Effector memory CD8-positive, alpha-beta T cell (primary cell): ENCODE measurements around the gene INTS6L.

ENCODE experiments used
- ATAC-seq: fragments of 150-1000 bp; cut with Tn5 transposase; replicated peaks from 2 replicates; pipeline ENCODE4 v1.10.0; 2021; ENCODE audit warnings: mild to moderate bottlenecking, moderate library complexity
- DNase-seq, 3 experiments: peaks; one replicate each; pipeline ENCODE4 v3.0.0; 2021
- H3K27ac Mint-ChIP-seq, 2 donors: one replicate each; pipeline ENCODE4 v1.8.0; 2022; ENCODE audit warnings: mild to moderate bottlenecking in 2 of 2, mixed read lengths in 2 of 2, moderate library complexity in 2 of 2
- H3K27me3 Mint-ChIP-seq, 2 donors: one replicate each; pipeline ENCODE4 v1.8.0; 2022; ENCODE audit warnings: mixed read lengths in 2 of 2
- H3K36me3 Mint-ChIP-seq: one replicate; pipeline ENCODE4 v1.8.0; 2022; ENCODE audit warnings: mild to moderate bottlenecking, moderate library complexity, mixed read lengths; ENCODE audit not compliant: insufficient read depth
- H3K4me1 Mint-ChIP-seq, 2 donors: one replicate each; pipeline ENCODE4 v1.8.0; 2022; ENCODE audit warnings: low read depth in 2 of 2, mixed read lengths in 2 of 2
- H3K4me3 Mint-ChIP-seq, 2 donors: one replicate each; pipeline ENCODE4 v1.8.0; 2022; ENCODE audit warnings: mild to moderate bottlenecking in 2 of 2, mixed read lengths in 2 of 2, moderate library complexity in 2 of 2
- H3K9me3 Mint-ChIP-seq, 2 donors: one replicate each; pipeline ENCODE4 v1.8.0; 2022; ENCODE audit warnings: mixed read lengths in 2 of 2
- total RNA-seq, 9 experiments: gene quantifications; one replicate each; lab custom pipeline; 2026; lab: John Stamatoyannopoulos, UW

The INTS6L gene, protein sequence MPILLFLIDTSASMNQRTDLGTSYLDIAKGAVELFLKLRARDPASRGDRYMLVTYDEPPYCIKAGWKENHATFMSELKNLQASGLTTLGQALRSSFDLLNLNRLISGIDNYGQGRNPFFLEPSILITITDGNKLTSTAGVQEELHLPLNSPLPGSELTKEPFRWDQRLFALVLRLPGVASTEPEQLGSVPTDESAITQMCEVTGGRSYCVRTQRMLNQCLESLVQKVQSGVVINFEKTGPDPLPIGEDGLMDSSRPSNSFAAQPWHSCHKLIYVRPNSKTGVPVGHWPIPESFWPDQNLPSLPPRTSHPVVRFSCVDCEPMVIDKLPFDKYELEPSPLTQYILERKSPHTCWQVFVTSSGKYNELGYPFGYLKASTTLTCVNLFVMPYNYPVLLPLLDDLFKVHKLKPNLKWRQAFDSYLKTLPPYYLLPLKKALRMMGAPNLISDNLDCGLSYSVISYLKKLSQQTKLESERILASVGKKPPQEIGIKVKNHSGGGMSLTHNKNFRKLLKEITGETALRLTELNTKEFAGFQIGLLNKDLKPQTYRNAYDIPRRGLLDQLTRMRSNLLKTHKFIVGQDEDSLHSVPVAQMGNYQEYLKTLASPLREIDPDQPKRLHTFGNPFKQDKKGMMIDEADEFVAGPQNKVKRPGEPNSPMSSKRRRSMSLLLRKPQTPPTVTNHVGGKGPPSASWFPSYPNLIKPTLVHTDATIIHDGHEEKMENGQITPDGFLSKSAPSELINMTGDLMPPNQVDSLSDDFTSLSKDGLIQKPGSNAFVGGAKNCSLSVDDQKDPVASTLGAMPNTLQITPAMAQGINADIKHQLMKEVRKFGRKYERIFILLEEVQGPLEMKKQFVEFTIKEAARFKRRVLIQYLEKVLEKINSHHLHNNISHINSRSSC
- 48.6 to 109 (median 91.4) reads per million in 9 experiments for total RNA-seq

DNA sequence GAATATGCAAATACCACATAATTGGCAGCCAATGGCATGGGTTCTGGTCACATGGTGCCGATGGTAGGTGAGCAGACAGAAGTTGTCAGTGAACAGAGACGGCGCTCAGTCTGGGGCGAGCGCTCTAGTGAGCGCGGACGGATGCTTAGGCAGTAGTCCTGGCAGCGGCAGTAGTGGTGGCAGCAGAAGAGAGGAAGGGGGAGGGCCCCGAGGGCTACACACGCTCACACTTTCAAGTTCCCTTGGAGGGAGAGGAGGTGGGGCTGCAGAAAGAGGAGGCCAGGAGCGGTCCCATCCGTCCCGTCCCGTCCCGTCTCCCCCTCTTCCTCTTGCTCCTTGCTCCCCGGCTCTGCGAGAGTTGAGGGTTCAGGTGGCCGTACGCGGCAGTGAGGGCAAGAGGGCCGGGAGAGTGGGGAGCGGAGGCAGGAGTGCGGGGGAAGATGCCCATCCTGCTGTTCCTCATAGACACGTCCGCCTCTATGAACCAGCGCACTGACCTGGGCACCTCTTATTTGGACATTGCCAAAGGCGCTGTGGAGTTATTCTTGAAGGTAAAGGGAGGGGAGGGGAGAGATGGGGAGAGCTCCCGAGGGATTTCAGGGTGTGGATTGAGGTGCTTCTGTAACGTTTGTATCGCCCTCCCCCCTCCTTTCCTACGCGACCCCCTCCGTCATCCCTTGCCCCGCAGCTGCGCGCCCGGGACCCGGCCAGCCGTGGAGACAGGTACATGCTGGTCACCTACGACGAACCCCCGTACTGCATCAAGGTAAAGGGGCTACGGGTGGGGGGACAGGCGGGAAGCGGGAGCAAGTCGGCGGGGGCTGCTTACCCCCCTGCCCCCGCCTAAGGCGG is at the start of gene INTS6L:
TSS of gene INTS6L (plus strand) at position 108 of the 852 bp plus-strand sequence. CDS start at position 441, 333 bp downstream.
- peaks cover 20% of the 10 kb centered on the region for H3K36me3 Mint-ChIP-seq
- H3K27me3 Mint-ChIP-seq, result no peaks in the 10 kb centered on the region
- peak within 1 kb of the TSS; percentile 87 to 99 for H3K27ac Mint-ChIP-seq
- peak within 1 kb of the TSS; percentile 93 to 98 for H3K4me3 Mint-ChIP-seq
- H3K4me1 Mint-ChIP-seq, result peaks cover 14 to 31% of the 10 kb centered on the region in 2 donors
- H3K9me3 Mint-ChIP-seq, result no peaks in the 10 kb centered on the region
- peak; percentile 75 for ATAC-seq
- DNase-seq, result peak; percentile 78 to 80 (median 80)

DNA sequence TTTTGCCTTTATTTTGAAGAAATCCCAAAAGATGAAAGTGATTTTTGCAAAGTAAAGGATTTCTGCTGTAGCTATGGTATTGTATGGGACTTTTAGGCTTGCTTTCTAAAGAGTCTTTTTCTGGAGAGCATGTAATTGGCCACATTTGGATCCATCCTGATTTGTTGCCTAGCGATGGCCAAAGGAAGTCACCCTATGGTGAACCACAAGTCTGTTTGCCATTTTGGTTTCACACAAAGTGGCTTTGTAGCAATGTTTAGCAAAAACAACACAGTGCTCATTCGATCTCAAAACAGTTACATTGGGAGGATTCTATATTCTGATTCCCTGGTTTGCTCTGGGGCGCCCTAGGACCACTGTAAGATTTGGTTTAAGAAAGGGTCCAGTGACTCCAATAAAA is 44.1 kb upstream of the INTS6L start:
- DNase-seq (no peak), ATAC-seq (no peak)
- H3K4me1 Mint-ChIP-seq, result peaks cover 0 to 4% of the 10 kb centered on the region in 2 donors
- H3K4me3 Mint-ChIP-seq, result no peak overlapping the region
- H3K27ac Mint-ChIP-seq, result no peak overlapping the region
- H3K36me3 Mint-ChIP-seq, result no peaks in the 10 kb centered on the region
- H3K9me3 Mint-ChIP-seq, result no peaks in the 10 kb centered on the region
- H3K27me3 Mint-ChIP-seq, result peaks cover 0 to 1% of the 10 kb centered on the region in 2 donors

DNA sequence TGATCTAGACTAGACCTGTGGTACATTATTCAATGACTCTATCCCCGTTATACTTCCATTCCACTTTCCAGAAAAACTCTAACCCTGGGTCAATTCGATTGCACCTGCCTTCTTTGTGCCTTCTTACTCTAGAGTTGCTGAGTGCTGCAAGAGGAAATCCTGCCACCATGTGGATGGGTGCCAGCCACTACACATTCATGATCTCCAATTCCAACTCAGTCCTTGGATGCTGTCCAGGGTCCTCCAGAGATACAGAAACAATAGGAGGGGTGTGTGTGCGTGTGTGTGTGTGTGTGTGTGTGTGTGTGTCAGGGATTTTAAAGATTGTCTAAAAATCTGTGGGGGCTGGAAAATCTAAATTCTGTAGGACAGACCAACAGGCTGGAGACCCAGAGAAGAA is 42.9 kb upstream of the INTS6L start:
- Mint-ChIP-seq H3K4me1 (peaks cover 0 to 4% of the 10 kb centered on the region in 2 donors), H3K27ac (no peak overlapping the region), H3K27me3 (no peaks in the 10 kb centered on the region), H3K9me3 (no peaks in the 10 kb centered on the region), H3K36me3 (no peaks in the 10 kb centered on the region), H3K4me3 (no peak overlapping the region)
- DNase-seq (peak; percentile 8 to 12 (median 11)), ATAC-seq (peak; percentile 70)

DNA sequence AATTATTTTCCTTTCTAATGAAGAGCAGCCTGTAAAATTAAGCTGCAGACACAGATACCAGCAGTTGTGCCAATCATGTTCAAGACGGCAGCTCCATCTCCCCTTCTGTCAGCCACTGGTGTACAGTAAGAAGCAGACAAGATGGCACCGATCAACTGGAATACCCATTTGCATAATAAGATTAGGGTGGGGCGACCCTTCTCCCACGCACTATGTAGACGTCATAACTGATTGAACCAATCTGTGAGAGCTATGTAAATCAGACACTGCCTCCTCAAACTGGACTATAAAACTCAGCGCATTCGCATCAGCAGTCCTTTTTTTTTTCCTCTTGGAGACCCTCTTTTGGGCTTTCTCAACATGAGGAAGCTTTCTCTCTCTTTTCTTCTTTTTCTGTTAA is 40.4 kb upstream of the INTS6L start:
- ATAC-seq (no peak), DNase-seq (no peak)
- H3K4me3 Mint-ChIP-seq, result no peak overlapping the region
- no peaks in the 10 kb centered on the region for H3K36me3 Mint-ChIP-seq
- H3K4me1 Mint-ChIP-seq, result peaks cover 0 to 4% of the 10 kb centered on the region in 2 donors
- H3K27me3 Mint-ChIP-seq, result peaks cover 0 to 8% of the 10 kb centered on the region in 2 donors
- no peaks in the 10 kb centered on the region for H3K9me3 Mint-ChIP-seq
- H3K27ac Mint-ChIP-seq, result no peak overlapping the region

DNA sequence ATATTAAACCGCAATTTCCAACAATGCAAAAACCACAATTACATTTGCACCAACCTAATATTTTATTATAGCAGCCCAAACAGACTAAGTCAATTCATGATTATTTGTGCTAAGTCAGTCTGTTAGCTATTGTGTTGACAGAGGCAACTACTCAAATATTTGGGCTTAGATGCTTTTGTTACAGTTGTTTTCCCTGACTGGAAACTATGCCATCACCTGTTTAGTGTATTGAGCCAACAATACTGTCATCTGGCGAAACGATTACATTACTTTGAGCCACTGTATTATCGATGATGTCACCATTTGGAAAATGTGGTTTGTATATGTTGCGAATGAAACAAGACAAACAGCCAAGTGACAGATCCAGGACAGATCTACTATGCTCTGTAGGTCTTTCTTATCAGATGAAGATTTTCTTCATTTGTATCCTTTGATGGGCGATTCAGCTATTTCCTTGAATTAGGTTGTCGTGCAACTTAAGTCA is 38.7 kb upstream of the INTS6L start:
- Mint-ChIP-seq H3K36me3 (no peaks in the 10 kb centered on the region), H3K4me3 (no peak overlapping the region), H3K27me3 (peaks cover 0 to 8% of the 10 kb centered on the region in 2 donors), H3K9me3 (no peaks in the 10 kb centered on the region), H3K27ac (no peak overlapping the region), H3K4me1 (peaks cover 0 to 4% of the 10 kb centered on the region in 2 donors)
- ATAC-seq (no peak), DNase-seq (no peak)

DNA sequence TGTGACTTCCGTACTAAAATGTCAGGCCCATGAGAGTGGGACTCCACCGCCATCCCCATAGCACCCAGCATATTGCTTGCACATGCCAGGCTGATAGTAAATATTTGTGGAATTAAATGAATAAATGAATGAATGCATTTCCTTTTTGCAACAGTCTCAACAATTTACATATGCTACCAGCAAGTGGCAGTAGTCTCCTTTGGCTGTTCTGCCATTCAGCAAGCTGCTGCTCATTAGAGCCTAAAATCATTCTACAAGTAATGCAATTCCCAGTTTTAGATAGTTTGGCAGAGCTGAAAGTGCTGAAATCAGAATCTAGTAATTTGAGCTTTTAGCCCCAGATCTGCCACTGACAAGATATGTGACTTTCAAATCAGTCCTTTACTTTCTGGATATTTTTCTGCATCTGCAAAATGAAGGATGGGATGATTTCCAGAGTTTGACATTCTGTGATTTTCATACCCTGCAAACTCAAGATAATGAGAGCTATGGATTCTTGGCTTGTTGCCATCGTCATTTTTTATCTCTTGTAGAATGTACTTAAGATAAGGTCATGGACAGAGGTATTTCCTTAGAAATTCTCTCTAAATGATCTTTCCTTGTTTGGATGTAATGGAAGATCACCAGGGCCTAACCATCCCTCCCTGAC is 35.7 kb upstream of the INTS6L start:
- DNase-seq (peak in 2 of 3 experiments; percentile 4 to 14), ATAC-seq (no peak)
- no peaks in the 10 kb centered on the region for H3K4me1 Mint-ChIP-seq
- H3K36me3 Mint-ChIP-seq, result no peaks in the 10 kb centered on the region
- peaks cover 0 to 8% of the 10 kb centered on the region in 2 donors for H3K27me3 Mint-ChIP-seq
- H3K4me3 Mint-ChIP-seq, result no peak overlapping the region
- H3K27ac Mint-ChIP-seq, result no peak overlapping the region
- H3K9me3 Mint-ChIP-seq, result no peaks in the 10 kb centered on the region

DNA sequence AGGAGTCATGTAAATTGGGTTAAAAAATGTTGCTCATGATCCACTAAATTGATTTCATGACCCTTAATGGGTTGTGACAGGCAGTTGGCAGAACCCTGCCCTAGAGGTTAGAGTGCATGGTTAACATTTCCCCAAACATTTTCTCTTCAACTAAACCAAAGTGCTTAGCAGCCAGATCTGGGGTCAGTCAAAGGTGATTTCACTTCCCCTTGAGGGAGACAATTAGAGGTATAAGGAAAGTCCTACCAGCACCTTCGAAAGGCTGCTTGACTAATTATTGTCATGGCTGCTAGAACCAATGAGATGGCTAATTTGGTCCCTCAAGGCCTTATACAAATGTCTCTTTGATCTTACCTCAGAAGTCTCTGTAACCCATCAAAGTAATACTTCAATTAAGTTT is 30.9 kb upstream of the INTS6L start:
- ATAC-seq, result no peak
- H3K9me3 Mint-ChIP-seq, result no peaks in the 10 kb centered on the region
- no peak for DNase-seq
- H3K4me3 Mint-ChIP-seq, result no peak overlapping the region
- no peak overlapping the region for H3K27ac Mint-ChIP-seq
- no peaks in the 10 kb centered on the region for H3K4me1 Mint-ChIP-seq
- H3K27me3 Mint-ChIP-seq, result peaks cover 0 to 4% of the 10 kb centered on the region in 2 donors
- H3K36me3 Mint-ChIP-seq, result no peaks in the 10 kb centered on the region

DNA sequence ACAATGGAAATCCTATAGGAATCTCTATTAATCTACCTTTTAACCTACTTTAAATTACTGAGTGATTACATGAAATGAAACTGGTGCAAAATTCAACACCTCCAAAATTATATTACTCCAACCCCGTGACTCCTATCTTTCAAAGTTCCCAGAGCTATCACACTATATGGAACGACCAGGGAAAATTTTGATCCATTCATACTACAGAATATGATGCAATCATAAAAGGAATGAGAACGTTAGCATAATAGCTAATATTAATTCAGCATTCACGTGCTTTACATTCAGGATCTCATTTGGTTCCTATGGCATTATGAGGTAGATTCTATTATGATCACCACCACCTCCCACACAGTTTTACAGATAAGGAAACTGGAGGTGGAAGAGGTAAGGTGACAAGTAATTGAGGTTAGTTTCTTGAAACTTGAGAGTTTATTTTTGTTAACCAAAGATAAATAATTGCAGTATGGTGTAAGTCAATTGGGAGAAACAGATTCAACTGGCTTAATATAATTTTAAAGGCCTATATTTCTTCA is 29.4 kb upstream of the INTS6L start:
- no peak for DNase-seq
- H3K27ac Mint-ChIP-seq, result no peak overlapping the region
- H3K4me3 Mint-ChIP-seq, result no peak overlapping the region
- H3K27me3 Mint-ChIP-seq, result no peaks in the 10 kb centered on the region
- ATAC-seq, result no peak
- no peaks in the 10 kb centered on the region for H3K4me1 Mint-ChIP-seq
- no peaks in the 10 kb centered on the region for H3K9me3 Mint-ChIP-seq
- H3K36me3 Mint-ChIP-seq, result no peaks in the 10 kb centered on the region

DNA sequence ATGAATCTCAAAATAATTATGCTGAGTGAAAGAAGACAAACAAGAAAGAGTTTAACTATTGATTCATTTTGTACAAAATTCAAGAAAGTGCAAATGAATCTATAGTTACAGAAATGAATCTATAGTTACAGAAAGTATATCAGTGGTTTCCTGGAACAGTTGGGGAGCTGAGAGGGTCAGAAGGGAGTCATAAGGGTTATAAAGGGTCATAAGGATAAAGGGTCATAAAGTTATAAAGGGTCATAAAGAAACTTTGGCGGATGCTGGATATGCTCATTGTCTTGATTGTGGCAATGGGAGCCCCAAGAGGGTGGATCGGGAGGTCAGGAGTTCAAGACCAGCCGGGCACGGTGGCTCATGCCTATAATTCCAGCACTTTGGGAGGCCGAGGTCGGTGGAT is 26.0 kb upstream of the INTS6L start:
- ATAC-seq (no peak), DNase-seq (no peak)
- no peaks in the 10 kb centered on the region for H3K36me3 Mint-ChIP-seq
- H3K27ac Mint-ChIP-seq, result no peak overlapping the region
- no peak overlapping the region for H3K4me3 Mint-ChIP-seq
- no peaks in the 10 kb centered on the region for H3K4me1 Mint-ChIP-seq
- H3K27me3 Mint-ChIP-seq, result no peaks in the 10 kb centered on the region
- no peaks in the 10 kb centered on the region for H3K9me3 Mint-ChIP-seq

DNA sequence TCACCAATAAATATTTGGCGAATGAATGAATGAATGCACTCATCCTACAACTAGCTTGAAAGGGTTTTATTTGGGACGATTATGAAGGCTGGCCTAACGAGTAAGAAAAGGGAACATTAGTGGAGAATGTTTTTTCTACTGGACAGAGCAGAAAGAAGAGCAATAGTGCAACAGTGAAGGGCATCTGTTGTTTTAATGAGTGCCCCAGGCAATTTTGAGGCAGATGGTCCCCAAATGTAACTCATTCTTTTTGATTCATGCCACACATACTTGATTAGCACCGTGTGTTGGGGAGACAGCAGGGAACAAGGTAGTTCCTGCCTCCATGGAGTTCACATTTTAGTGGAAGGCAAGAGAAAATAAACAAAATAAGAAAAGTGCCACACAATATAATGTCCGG is 22.7 kb upstream of the INTS6L start:
- DNase-seq, result no peak
- Mint-ChIP-seq H3K4me3 (no peak overlapping the region), H3K4me1 (no peaks in the 10 kb centered on the region), H3K9me3 (no peaks in the 10 kb centered on the region), H3K36me3 (no peaks in the 10 kb centered on the region), H3K27ac (no peak overlapping the region), H3K27me3 (no peaks in the 10 kb centered on the region)
- no peak for ATAC-seq

DNA sequence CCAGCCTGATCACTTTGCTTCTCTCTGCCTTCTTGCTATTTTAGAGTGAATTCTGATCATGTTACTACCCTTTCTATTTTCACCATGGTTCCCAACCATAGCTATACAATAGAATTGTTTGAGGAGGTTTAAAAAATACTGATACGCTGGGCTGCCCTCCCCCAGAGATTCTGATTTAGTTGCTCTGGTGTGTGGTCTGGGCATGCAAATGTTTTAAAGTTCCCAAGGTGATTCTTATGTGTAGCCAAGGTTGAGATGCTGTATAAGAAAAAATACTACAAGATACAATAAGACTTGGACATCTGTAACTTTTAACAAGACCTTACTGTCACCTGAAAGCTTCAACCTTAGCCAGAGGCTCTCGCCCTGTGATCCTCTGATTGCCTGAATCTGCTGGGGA is 22.2 kb upstream of the INTS6L start:
- no peaks in the 10 kb centered on the region for H3K9me3 Mint-ChIP-seq
- DNase-seq (no peak), ATAC-seq (no peak)
- H3K27me3 Mint-ChIP-seq, result no peaks in the 10 kb centered on the region
- no peak overlapping the region for H3K4me3 Mint-ChIP-seq
- H3K4me1 Mint-ChIP-seq, result no peaks in the 10 kb centered on the region
- no peak overlapping the region for H3K27ac Mint-ChIP-seq
- no peaks in the 10 kb centered on the region for H3K36me3 Mint-ChIP-seq

DNA sequence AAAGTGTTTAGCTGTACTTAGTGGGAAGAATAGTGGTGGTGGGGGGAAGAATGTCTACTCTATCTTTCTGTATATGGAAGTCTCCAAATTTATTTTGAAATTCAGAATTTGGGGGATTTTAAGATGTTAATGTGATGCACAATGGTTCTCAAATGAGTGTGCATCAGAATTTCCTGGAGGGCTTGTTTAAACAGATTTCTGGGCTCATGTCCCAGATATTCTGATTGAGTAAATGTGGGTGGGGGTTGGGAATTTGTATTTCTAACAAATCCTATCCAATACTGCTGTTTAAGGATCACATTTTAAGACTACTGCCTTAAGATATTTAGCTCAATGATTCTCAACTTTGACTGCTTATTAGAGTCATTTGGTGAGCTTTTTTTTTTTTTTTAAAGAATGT is 15.1 kb upstream of the INTS6L start:
- H3K4me1 Mint-ChIP-seq, result no peaks in the 10 kb centered on the region
- no peaks in the 10 kb centered on the region for H3K27me3 Mint-ChIP-seq
- ATAC-seq (no peak), DNase-seq (no peak)
- H3K4me3 Mint-ChIP-seq, result no peak overlapping the region
- no peak overlapping the region for H3K27ac Mint-ChIP-seq
- no peaks in the 10 kb centered on the region for H3K36me3 Mint-ChIP-seq
- no peaks in the 10 kb centered on the region for H3K9me3 Mint-ChIP-seq
